ENCODE data around the gene GRIN3B.

DNA sequence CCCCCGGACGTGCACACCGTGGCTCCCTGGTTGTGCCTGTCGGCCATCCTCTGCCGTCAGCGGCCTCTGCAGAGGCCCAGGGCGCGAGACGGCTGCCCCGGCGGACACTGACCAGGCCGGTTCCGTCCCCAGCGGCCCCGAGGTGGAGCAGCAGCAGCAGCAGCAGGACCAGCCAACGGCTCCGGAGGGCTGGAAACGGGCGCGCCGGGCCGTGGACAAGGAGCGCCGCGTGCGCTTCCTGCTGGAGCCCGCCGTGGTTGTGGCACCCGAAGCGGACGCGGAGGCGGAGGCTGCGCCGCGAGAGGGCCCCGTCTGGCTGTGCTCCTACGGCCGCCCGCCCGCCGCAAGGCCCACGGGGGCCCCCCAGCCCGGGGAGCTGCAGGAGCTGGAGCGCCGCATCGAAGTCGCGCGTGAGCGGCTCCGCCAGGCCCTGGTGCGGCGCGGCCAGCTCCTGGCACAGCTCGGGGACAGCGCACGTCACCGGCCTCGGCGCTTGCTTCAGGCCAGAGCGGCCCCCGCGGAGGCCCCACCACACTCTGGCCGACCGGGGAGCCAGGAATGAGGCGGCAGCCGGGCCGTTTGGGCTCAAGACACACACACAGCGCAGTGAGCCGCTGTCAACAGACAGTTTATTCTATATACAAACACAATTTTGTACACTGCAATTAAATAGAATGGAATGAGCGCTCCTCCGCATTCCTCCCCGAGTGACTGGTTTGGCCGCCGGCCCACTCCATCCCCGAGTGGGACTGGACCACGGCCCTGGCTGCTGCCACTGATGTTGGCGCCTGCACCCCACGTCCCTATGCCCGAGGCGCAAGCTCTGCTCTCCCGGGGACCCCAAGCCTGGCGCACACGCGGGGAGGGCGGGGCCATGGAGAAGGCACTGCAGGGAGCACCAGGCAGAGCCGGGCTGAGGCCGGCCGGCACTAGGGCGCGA, 9.1 kb downstream of the GRIN3B start:
- peak in 1 of 2 donors; percentile 12 for TF ChIP-seq POLR2A (IDR thresholded peaks at IDR 0.05)
- TF ChIP-seq, protein P1, sequence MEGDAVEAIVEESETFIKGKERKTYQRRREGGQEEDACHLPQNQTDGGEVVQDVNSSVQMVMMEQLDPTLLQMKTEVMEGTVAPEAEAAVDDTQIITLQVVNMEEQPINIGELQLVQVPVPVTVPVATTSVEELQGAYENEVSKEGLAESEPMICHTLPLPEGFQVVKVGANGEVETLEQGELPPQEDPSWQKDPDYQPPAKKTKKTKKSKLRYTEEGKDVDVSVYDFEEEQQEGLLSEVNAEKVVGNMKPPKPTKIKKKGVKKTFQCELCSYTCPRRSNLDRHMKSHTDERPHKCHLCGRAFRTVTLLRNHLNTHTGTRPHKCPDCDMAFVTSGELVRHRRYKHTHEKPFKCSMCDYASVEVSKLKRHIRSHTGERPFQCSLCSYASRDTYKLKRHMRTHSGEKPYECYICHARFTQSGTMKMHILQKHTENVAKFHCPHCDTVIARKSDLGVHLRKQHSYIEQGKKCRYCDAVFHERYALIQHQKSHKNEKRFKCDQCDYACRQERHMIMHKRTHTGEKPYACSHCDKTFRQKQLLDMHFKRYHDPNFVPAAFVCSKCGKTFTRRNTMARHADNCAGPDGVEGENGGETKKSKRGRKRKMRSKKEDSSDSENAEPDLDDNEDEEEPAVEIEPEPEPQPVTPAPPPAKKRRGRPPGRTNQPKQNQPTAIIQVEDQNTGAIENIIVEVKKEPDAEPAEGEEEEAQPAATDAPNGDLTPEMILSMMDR (IDR thresholded peaks at IDR 0.05): peak in 1 of 4 experiments; percentile 13

Measured in uterus (tissue), 2 donors.